GM19351 (cell line): ENCODE data around the gene PEX26.
"Not testable (repeated sequence)": the region's sequence is repeated elsewhere in the genome, so short reads cannot be mapped to it uniquely, and the experiment has no call there.

ENCODE experiments used
- ATAC-seq: cut with Tn5 transposase; IDR thresholded peaks from one replicate; pipeline ENCODE4 v1.9.1; 2021; ENCODE audit warnings: mild to moderate bottlenecking, moderate library complexity; ENCODE audit not compliant: unreplicated experiment

PEX26 gene

DNA sequence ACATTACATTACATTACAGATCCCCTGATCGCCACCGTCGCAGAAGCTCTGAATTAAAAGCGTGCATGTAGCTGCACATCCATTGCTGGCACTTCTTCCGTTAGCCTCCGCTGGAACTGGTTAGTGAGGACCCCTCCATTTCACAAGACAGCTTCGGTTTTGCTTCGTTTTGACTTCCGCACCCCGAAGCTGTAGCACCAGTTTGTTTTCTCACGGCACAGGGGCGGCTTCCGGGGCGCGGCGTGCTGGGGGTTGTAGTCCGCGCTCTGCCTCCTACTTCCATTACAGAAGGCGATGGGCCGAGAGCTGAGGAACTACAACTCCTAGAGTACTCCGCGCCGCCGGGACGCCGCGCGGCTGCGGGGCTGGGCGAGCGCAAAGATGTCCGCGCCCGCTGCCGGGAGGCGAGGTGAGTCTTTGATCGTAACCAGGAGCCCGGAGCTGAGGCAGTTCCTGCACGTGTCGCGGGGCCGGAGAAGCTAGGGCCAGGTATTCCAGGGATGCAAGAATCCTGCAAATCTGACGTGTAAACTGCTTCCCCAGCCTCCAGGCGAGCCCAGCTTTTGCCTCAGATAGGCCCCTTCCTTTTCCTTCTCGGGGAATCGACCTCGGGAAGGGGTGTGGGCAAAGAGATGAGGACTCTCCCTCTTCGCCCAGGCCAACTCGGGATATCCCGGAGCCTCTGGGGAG lies at the start of gene PEX26:
TSS of gene PEX26 (plus strand) at position 352 of the 690 bp plus-strand sequence. CDS start 387 bp downstream, outside the sequence.
- peak; percentile 91 for ATAC-seq

- ATAC-seq: peak; percentile 68
These were observed 48.8 kb upstream of the PEX26 start for GRCh38 chr22:18028817-18029527.

DNA sequence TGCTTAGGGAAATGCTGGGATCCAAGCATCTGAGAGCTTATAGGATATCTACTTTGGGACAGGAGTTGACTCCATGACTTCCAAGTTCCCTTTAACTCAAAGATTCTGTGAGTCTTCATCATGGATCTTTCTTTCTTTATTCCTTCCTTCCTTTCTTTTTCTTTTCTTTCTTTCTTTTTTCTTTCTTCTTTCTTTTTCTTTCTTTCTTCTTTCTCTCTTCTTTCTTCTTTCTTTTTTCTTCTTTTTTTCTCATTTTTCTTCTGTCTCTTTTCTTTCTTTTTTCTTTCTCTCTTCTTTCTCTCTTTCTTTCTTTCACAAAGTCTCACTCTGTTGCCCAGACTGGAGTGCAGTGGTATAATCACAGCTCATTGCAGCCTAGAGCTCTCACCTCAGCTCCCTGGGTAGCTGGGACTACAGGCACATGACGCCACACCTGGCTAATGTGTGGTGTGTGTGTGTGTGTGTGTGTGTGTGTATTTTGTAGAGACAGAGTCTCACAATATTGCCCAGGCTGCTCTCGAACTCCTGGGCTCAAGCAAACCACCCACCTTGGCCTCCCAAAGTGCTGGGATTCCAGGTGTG lies 48.0 kb upstream of the PEX26 start:
- ATAC-seq: no peak

DNA sequence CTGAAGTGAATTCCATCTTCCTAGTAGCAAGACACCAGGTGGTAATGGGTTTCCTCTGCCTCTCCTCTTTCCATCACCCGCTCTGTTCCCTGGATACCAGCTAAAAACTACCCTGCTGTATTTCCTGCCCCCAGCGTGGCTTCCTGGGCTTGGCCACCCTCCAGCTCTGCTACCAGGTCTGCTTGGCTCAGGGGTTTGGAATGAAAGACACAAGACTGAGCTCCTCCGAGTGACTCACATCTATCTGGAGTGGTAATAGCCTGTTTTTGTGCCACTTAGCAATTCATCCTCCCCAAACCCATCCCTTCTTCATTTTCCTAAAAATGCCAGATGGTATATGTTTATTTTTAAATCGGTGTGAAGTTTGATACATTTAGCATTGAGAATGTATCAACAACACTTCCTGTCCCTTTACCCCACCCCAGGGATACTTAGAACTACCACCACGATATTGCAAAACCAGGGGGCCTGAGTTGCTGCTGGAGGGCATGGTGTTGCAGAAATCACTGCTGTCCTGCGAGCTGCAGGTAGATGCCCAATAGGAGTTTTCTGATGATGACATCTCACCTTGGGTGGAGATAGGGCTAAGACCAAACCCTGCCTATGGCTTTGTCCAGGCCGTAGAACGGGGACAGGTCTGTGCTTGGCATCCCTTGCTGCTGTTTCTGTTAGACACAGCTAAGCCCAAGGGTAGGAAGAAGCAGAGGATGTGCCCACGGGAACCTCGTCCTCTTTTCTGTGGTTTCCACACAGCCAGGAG lies 45.9 kb upstream of the PEX26 start:
- ATAC-seq: no peak

DNA sequence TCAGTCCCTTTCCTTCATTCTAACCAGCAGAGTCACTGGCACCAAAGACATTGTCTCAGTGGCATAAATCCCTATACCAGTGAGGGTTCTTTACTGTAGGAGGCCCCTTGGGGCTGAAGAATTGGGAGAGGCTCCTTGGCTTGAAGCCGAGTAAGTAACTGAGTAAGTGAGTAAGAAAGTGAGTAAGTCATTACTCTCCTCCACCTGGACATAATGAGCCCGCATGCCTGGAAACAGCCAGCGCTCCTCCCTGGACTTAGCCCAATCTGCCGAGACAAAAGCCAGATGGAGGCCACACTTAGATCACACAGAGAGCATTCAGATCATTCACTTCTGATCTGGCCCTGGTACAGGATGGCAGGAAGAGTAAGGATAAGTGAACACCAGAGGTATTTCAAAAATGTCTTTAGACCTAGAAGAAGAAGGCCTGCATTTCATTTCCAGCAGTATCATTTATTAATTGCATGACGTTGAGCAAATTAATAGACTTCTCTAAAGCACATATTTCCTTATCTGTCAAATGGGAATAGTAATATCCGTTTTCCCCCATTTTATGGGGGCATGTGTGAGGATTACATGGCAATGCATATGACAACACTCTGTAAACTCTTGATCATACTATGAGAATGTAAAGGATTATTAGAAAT lies 45.2 kb upstream of the PEX26 start:
- no peak for ATAC-seq

DNA sequence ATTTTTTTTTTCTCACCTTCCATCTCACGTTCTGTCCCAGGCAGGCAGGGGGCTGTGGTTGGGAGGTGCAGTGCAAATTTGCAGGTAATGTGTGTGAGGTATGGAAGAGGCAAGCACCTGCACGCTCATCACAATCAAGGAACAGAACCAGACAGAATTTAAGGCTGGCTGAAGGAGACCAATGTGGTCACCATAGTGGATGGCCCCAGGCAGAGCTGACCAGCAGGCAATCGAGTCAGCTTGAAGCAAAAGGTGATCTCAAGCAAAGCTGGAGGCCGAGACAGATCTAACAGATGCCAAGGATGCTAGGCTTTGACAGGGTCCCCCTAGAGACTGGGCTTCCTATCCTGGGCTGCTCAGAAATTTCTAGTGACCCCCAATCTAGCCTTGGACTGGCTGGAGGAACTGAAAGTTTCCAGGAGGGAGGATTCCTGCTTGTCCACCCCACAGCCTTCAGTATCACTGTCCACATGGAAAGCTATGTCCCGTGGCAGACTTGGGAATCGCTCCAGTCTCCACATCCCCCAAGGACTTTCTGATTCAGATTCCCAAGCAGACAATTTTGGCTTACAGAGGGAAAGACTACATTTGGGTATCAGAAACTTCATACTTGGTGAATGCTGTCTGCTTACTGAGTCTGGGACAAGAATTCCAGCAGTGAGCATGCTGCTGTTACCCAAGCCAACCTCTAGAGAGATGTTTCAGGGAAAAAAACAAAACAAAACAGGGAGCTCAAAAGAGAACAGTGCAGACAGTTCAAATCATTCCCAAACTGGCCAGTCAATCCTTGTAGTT lies 44.4 kb upstream of the PEX26 start:
- ATAC-seq: no peak

DNA sequence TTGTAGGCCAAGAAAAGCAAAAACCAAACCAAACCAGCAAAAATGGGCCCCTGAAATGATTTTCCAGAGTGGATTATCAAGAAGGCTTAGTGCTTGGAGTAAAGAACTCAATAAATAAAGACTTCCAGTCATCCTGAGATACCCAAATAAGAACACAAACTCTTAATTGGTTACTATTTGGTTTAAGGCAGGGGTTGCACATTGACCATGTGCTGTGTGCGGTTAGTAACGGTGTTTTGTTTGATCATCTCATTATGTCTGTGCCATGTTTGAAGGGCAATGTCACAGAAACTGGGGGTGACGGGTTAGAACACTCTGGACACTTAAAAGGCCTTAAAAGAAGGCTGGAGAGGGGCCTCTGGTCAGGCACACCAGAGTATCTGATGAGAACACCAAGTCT lies 43.7 kb upstream of the PEX26 start:
- no peak for ATAC-seq

DNA sequence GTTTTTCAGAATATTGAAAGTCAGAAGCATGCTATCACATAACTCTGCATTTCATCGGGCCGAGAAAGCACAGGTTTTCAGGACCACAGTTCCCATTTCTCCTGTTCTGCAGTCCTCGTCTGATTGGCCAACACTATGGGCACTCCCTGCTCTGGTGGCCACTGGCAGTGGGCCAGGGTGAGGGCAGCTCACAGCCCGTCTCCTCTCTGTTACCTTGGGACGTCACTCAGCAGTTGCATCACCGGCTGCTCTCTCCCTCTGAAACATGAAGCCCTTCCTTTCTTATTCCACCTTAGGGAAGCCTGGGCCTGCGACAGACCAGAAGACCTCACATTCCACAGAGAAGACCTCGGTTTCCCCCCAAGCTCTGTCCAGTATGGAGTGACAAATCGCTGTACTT lies 42.0 kb upstream of the PEX26 start:
- ATAC-seq: no peak

GRCh38 chr22:18040898-18041297 lies 36.9 kb upstream of the PEX26 start:
- not testable (repeated sequence) for ATAC-seq

- ATAC-seq: no peak
These were observed 35.1 kb upstream of the PEX26 start for GRCh38 chr22:18042685-18043084.

GRCh38 chr22:18044548-18045271 lies 33.1 kb upstream of the PEX26 start:
- ATAC-seq: no peak

DNA sequence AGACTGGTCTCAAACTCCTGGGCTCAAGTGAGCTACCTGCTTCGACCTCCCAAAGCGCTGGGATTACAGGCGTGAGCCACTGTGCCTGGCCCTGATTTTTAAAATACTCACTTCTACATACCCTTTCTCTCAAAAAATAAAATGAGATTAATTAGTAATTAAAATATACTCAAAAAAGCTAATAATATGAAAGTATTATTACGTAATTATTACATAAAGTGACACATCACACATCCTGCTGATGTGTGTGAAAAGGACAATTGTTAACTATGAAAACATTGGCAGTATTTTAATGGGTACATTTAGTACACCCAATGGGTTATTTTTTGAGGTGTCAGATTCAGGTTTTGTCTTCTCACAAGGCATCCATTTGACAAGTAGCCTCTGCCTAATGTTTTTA lies 32.0 kb upstream of the PEX26 start:
- no peak for ATAC-seq

- ATAC-seq: no peak
These were observed 29.7 kb upstream of the PEX26 start for GRCh38 chr22:18048041-18048440.

GRCh38 chr22:18048441-18048898 lies 29.3 kb upstream of the PEX26 start:
- no peak for ATAC-seq

GRCh38 chr22:18050065-18050464 lies 27.7 kb upstream of the PEX26 start:
- ATAC-seq: no peak

GRCh38 chr22:18051113-18051512 lies 26.7 kb upstream of the PEX26 start:
- ATAC-seq: not testable (repeated sequence)

DNA sequence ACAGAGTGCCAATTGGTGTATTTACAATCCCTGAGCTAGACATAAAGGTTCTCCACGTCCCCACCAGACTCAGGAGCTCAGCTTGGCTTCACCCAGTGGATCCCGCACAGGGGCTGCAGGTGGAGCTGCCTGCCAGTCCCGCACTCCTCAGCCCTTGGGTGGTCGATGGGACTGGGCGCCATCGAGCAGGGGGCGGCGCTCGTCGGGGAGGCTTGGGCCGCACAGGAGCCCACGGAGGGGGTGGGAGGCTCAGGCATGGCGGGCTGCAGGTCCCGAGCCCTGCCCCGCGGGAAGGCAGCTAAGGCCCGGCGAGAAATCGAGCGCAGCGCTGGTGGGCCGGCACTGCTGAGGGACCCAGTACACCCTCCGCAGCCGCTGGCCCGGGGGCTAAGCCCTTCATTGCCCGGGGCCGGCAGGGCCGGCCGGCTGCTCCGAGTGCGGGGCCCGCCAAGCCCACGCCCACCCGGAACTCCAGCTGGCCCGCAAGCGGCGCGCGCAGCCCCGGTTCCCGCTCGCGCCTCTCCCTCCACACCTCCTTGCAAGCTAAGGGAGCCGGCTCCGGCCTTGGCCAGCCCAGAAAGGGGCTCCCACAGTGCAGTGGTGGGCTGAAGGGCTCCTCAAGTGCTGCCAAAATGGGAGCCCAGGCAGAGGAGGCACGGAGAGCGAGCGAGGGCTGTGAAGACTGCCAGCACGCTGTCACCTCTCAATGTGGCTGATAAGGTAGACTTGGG lies 24.4 kb upstream of the PEX26 start:
- not testable (repeated sequence) for ATAC-seq

GRCh38 chr22:18055619-18056160 lies 22.1 kb upstream of the PEX26 start:
- no peak for ATAC-seq
